GM19035 (cell line): ENCODE data around the gene CACYBP.

Experiments used
- ATAC-seq: cut with Tn5 transposase; IDR thresholded peaks from one replicate; pipeline ENCODE4 v1.9.1; 2021; ENCODE audit not compliant: unreplicated experiment

CACYBP gene

DNA sequence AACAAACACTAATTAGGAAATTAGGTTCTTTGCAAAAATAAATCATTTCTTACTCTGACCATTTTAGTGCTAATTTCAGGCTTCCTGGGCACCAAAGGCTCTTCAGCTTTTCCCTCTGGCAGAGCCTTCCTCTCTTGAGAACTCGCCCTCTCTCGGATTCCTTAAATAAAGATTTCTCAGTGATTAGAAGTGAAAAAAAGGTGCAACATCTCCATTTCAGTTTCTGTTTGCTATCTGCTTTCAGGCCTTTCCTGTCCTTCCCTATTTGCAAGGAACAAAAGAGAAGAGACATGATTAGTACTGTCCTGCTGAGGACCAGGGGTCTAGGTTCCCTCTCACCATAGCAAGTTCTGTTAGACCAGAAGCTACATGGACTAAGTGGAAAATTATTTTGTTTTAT, 27.8 kb upstream of the CACYBP start:
- no peak for ATAC-seq

DNA sequence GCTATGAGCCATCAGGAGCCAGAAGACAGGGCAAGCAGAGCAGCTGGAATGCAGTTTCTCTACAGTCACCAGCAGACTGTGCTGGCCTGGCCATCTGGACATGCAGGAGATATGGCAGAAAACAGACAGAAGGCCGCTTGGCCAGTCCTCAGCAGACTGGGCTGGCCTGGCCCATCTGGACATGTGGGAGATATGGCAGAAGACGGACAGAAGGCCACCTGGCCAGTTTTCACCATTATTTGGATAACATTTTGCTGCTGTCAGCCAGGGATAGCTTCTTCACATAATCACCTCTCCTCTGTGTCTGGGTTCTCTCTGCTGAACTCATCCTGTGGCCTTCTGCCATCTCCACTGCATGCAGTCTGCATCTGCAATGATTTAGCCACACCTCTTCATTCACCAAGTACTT, 25.0 kb upstream of the CACYBP start:
- no peak for ATAC-seq

DNA sequence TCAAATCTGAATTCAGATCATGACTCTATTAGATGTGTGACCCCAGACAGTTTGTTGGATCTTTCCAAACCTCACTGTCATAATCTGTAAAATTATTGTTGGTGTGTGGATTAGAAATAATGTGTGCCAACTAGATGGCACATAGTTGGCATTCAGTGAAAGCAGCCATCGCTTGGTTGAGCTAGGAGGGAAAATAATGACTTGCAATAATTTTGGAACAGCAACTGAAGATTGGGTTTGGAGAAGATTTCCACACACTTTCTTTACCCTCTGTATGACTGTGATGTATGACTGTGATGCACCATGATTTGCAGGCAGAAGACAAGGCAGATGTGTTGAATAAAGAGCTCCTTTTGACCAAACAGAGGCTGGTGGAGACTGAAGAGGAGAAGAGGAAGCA, 24.0 kb upstream of the CACYBP start:
- ATAC-seq: no peak

DNA sequence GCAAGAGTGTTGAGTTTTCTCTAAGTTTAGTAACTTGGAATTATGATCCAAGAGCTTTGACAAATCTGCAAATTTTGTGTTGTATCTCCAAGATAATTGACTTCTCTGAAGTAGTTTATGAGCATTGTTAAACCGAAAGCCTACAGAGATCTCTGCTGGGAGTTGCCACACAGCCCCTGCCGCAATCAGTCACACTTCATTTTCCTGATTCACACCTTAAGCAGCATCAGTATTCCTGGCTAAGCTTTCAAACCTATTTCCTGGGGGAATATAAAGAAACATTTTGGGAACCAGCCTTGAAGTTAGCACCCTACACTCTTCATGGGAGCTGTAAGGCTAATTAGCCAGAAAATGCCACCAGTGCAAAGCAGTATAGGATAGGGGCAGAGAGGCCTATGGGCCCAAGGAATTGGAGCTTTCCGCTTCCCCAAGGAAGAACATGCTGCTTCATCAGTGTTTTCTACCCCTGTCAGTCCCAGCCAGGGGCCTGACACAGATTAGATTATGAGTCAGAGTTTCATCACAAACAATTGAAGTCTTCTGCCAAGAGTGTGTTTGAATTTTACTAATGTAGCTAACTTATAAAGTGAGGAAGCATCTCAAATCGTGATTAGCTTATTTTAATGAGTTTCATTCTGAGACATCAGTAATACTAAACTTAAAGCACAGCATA, 23.2 kb upstream of the CACYBP start:
- no peak for ATAC-seq

DNA sequence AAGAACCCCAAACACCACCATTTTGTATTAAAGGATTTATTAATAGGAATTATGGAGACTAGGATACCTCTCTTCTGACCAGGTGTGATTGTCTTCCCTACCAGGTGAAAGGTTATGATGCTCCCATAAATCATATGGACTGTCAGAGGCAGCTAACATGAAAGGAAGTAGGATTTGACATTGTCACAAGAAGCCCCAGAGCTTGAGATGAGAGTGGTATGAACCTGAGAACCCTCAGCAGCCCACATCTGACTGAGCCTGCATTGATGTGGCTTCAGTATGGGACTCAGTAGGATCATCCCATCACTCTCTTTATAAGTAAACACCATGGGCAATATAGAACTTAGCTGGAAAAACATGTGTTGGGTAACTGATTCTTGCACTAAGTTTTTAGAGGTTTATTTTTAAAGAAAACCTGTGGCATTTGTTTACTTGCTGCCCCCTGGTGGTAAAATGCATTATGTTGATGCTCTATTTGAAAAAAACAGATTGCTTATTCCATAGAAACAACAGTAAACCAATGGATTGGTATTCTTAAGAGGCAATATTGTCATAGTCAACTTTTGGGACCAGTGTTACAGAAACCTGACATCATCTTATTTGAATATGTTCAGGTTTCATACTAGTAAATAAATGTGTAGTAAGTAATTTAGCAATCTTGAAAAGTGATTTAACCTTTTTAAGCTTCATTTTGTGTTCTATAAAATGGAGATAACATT, 16.6 kb upstream of the CACYBP start:
- no peak for ATAC-seq

DNA sequence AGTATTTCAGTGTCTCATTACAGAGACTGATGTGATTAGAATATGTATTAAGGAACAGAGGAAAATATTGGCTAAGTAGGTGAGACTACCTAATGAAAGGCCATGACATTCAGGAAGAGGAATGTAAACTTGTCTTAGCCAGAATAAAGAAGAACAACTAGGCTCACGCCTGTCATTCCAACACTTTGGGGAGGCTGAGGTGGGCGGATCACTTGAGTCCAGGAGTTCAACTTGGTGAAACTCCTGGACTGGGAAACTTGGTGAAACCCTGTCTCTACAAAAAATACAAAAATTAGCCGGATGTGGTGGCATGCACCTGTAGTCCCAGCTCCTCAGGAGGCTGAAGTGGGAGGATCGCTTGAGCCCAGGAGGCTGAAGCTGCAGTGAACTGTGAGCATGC, 14.8 kb upstream of the CACYBP start:
- no peak for ATAC-seq

DNA sequence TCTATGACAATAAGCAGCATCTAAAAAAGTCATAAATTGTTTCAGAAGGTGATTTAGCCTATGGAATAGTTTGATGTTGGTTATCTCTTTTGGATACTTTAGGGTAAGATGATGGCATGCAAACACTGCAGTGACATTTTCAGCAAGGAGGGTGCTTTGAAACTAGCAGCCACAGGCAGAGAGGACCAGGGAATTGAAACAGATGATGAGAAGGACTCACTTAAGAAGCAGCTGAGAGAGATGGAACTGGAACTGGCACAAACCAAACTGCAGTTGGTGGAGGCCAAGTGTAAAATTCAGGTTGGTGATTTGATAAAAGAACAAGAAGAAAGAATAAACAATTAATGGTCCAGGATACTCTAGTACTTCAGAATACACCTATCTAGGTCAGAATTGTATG, 11.2 kb upstream of the CACYBP start:
- no peak for ATAC-seq

DNA sequence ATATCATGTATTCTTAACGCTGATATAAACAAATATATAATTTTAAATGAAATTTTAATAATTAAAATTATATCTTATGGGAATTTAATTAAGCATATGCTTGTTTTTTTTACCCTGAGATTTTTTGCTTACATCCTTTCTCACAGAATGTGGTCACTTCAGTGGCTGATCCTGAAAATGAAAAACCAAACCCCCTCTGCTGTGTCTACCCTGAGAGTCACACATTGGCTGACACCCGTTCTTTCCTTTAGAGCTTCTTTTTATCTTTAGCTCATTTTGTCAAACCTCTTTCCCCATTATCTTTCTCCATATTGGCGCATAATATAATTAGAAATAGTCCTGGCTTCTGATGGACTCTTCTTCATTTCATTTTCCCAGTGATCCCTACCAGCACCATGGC, 10.8 kb upstream of the CACYBP start:
- no peak for ATAC-seq

DNA sequence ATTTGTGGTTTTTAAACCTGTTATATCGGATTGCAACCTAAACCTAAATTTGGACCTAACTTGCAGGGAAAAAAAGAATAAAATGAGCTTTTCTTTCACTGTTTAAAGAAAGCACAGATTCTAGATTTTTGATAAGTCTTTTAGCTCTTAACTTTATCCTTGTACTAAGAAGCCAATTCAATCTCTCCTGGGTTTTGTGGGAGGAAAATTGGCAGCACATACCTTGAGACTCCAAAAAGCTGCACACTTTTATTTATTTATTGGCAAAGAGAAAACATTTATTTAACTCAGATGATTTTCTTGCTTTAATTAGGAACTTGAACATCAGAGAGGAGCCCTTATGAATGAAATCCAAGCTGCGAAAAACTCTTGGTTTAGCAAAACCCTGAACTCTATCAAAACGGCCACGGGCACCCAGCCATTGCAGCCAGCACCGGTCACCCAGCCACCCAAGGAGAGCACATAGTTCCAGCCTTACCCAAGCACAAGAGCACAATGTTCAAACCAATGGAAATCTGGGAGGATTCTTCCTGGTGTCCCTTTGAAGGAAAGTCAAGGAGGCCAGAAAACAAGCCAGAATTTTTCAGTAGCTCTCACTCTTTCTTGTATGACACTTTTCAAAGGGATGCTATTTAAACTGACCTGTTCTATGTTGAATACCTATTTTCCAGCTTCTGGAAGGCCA, 10.1 kb upstream of the CACYBP start:
- no peak for ATAC-seq

DNA sequence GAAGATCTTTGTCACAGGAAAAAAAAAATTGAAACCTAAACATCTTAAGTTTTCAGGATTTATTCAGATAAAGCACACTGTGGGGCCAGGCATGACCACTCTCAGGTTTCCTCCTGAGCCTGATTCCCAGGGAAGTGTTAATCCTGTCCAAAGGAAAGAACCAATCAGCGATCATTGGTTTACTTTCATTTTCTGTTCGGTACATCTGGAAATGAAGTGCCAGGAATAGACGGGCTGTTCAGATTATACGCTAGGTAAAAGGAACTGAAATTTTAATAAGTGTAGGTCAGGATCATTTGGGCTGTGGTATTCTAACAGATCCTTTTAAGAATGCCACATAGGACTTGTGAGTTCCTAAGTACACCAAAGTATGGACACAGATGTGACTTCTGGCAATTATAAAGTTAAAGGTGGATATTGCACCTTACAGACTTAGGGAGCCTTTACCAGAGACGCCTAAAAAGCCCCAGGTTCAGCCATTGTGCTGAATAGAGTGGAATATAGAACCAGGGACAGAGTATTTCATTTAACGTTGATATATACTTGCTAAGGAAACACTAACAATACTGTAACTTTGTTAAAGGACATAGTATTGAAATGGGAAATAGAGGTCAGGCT, 9.3 kb upstream of the CACYBP start:
- ATAC-seq: no peak

DNA sequence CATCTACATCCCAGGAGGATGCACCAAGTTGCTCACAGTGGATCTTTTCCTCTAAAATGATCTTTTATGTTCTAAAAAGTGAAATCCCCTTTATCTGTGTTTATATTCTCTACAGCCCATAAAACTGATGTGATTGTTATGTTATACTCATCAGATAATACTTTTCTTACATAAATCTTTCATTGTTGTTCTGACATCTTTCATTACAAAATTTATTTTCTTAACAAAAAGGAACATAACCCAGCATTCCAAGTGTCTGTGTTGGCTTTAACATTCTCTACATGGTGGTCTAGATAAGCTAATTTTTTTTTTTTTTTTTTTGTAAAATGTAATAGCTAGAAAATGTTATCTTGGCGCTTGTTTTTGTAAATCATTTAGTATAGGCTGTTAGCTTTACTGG, 8.3 kb upstream of the CACYBP start:
- no peak for ATAC-seq

DNA sequence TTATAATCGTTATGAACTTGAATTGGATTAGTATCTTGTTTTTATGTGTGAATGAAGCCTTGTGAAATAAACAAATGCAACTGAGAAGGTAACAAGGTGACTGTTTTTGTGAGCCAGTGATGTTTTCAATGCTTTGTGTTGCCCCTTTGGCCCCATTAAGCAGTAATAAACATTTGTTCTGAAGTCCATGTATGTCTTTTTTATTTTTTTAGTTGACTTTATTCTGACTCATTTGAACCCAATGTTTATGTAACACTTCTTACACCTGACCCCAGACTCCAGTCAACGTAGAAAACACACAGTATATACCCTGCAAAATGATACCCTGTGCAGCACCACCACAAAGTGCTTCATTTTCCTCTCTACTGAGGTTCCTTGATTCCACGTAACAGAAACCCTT, 4.6 kb upstream of the CACYBP start:
- no peak for ATAC-seq

DNA sequence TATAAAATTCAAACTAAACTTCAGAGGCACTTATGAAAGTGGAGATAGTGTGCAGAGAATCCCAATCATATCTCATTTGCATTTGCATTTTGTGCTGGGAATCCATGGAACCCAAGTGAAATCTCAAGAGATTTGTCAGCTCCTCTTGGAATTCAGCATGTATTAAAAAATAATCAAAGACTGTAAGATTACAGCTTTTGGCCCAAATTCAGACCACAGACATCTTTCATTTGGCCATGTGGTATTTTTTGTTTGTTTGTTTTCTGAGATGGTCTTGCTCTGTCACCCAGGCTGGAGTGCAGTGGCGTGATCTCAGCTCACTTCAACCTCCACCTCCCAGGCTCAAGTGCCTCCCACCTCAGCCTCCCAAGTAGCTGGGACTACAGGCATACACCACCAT, 3.8 kb upstream of the CACYBP start:
- ATAC-seq: no peak

DNA sequence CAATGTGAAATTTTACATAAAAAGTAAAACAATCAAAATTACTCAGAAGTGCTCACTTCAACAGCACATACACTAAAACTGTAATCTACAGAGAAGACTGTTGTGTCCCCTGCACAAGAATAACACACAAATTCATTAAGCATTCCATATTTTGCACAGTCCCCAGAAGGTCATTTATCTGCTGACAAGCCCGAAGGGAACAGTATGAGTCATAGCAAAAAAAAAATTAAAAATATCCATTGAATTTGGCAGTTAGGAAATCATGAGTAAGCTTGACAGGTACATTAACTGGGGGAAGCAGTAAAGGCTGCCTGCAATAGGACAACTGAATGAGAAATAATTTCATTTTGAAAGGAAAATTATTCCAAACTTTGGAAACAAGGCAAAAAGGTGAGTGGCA, 3.3 kb upstream of the CACYBP start:
- ATAC-seq: no peak

DNA sequence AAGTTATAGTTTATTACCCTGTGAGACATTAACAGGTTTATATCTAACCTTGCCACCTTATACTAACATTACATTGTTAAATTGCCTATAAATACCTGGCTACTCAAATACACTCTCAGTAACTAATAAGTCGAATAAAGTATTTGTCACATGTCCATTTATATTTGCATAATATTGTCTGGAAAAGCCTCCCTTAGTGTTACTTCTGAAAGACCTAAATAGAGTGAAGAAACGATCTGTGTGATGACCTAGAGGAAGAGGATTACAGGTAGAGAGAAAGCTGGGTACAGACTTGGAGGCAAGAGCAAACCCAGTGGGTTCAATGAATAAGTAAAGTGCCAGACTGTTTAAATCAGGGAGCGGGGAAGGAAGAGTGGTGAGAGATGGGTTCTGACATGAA, 2.7 kb upstream of the CACYBP start:
- ATAC-seq: no peak

DNA sequence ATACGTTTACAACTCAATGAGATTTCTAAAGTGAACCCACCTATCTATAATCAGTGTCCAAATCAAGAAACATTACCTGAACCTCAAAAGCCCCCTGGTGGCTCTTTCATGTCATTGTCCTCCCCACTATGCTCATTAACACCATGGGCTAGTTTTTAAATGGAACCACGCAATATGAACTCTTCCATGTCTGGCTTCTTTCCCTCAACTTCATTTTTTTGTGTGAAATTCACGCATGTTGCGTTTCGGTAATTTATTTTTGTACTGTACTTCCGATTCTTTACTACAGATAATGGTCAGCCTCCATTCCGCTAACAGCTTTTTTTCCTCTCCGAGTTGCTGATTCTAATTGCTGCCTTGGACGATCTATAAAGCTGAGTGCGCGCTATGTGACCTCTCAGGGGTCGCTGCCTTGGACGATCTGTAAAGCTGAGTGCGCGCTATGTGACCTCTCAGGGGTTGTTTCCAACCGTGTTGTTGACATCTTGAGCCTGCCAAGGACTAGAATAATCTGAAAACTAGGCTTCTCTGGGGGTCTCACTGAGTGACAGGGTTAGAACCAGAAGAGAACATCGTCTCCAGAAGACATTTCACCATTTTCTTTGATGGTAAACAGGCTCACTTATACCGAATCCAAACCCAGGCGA, 1.1 kb upstream of the CACYBP start:
- peak; percentile 0 for ATAC-seq

DNA sequence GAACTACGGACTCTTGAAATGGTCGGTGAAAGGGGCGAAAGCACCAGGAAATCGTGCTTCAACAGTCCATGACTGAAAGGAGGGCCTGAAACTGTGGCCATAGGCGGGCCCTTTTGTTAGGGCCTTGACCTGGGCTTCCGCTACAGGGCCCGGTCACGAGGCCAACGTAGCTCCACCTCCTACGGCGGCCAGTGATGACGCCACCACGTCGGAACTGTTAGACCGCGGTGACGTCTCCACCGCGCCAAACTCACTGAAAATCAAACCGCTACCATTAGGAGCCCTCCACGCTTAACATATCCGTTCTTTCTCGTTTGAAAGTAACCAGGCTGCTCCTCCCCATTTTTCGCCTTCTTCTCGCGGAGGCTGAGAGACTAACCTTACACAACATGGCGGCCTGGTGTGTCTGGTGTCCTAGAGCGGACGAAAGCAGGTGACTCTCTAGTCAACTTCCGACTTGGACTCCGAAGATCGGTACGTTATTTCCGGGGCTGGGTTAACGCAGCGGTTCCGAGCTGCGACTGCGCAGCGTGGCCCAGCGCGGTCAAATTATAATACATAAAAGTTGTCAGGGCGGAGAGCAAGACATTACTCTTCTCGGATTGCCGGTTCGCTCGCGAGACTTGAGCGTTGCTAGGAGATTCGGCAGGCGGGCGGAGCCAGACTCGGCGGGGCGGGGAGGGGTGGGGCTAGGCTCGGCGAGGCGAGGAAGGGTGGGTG, 371 bp upstream of the CACYBP start:
- peak; percentile 77 for ATAC-seq

DNA sequence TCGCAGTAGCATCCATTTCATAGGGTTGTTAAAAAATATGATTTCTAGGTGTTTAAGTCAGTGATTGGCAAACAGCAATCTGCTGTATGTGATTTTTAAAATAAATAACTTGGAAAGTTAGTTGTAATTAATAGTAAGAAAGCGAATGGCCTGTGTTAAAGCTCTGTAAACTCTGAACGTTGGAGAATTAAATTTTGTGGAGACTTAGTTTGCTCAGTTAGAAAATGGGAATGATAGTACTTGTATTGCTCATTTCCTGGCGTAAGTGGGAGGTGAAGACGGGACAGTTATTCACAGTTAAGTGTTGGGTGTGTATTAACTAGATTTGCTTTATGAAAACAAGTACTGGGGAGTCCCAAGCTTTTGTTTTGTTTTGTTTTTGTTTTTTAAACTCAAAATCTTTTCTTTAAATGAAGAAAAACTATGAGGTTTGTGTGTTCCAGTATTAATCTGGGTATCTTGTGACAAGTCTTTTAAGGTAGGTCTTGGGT, 995 bp downstream of the CACYBP start:
- no peak for ATAC-seq

DNA sequence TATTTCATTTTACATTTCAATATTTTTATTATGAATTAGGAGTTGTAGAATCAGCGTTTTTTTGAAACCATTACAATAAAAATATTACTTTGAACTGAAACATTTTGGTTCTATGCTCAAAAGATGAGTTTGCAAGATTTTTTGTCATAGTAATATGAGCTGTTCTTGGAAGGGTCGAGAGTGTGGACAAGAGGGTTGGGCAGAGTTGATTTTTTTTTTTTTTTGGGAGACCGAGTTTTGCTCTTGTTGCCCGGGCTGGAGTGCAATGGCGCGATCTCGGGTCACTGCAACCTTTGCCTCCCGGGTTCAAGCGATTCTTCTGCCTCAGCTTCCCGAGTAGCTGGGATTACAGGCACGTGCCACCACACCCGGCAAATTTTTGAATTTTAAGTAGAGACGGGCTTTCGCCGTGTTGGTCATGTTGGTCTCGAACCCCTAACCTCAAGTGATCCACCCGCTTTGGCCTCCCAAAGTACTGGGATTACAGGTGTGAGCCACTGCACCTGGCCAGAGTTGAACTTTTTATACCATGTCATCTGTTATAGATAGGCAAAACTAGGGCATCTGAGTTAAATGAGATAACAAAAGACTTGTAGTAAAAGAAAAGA, 3.3 kb downstream of the CACYBP start:
- ATAC-seq: no peak

DNA sequence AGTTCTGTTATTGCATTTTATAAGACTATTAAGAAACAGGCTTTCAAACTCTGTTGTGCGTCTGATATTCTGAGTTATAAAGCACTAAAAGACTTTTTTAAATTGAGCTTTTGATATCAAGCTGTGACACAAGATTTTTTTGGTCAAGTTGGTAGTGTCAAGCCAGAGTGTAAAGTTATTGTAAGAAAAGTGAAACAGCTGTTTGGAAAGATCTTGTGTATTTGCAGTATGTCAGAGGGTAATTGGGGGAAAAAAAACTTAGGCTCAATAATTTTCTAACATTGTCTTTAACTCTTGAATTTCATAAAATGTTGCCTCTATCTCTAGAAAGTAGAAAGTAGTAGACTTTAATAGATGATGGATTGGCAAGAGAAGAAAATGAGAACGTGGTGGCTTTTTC, 3.8 kb downstream of the CACYBP start:
- ATAC-seq: no peak
